H9 (cell line): ENCODE results near the gene KRTAP4-8. TPM values are rescaled to one million over a fixed set of nuclear protein-coding genes. Genes with fewer than 3 reads are reported as not detected.

ENCODE experiments used
- DNase-seq: peaks from one replicate; pipeline ENCODE4 v3.0.0-alpha.2; 2017
- H2AFZ ChIP-seq: one replicate; pipeline ENCODE4 v1.6.1; 2013; ENCODE audit warnings: mild to moderate bottlenecking, low read length, control low read depth, moderate library complexity
- H2AK5ac ChIP-seq: 2 replicates; pipeline ENCODE4 v1.6.1; 2013; ENCODE audit warnings: low read length, control low read depth, mixed read lengths; ENCODE audit not compliant: insufficient read length
- H2BK120ac ChIP-seq: one replicate; pipeline ENCODE4 v1.6.1; 2013; ENCODE audit warnings: low read depth, mild to moderate bottlenecking, low read length, control low read depth, inconsistent platforms; ENCODE audit not compliant: poor library complexity, severe bottlenecking
- H2BK12ac ChIP-seq: 2 replicates; pipeline ENCODE4 v1.6.1; 2013; ENCODE audit warnings: low read length, control low read depth, mixed read lengths, low read depth; ENCODE audit not compliant: insufficient read length
- H2BK15ac ChIP-seq: 2 replicates; pipeline ENCODE4 v1.6.1; 2013; ENCODE audit warnings: low read depth, low read length, control low read depth
- H2BK20ac ChIP-seq: one replicate; pipeline ENCODE4 v1.6.1; 2013; ENCODE audit warnings: low read depth, mild to moderate bottlenecking, low read length, control low read depth, inconsistent platforms; ENCODE audit not compliant: poor library complexity, severe bottlenecking
- H2BK5ac ChIP-seq: 2 replicates; pipeline ENCODE4 v1.6.1; 2013; ENCODE audit warnings: low read length, control low read depth, mixed read lengths; ENCODE audit not compliant: insufficient read length
- H3K14ac ChIP-seq: 2 replicates; pipeline ENCODE4 v1.6.1; 2013; ENCODE audit warnings: low read length, control low read depth; ENCODE audit not compliant: insufficient read depth
- H3K18ac ChIP-seq: 2 replicates; pipeline ENCODE4 v1.6.1; 2013; ENCODE audit warnings: low read depth, mild to moderate bottlenecking, mixed read lengths, low read length, control low read depth; ENCODE audit not compliant: insufficient read length
- H3K23ac ChIP-seq: 2 replicates; pipeline ENCODE4 v1.6.1; 2013; ENCODE audit warnings: low read length, control low read depth, mixed read lengths, low read depth; ENCODE audit not compliant: insufficient read length
- H3K23me2 ChIP-seq: 2 replicates; pipeline ENCODE4 v1.6.1; 2013; ENCODE audit warnings: low read depth, mild to moderate bottlenecking, mixed read lengths, low read length, control low read depth; ENCODE audit not compliant: insufficient read length, poor library complexity, severe bottlenecking
- H3K27ac ChIP-seq: 2 replicates; pipeline ENCODE4 v1.5.1; 2013; ENCODE audit warnings: low read length, control low read depth, mixed read lengths, low read depth; ENCODE audit not compliant: insufficient read length
- H3K27me3 ChIP-seq: 2 replicates; pipeline ENCODE4 v1.6.1; 2013; ENCODE audit warnings: low read length, control low read depth, inconsistent platforms; ENCODE audit not compliant: insufficient read depth
- H3K4ac ChIP-seq: 2 replicates; pipeline ENCODE4 v1.6.1; 2013; ENCODE audit warnings: low read depth, mild to moderate bottlenecking, control low read depth, inconsistent platforms, low read length, moderate library complexity
- H3K4me1 ChIP-seq: 2 replicates; pipeline ENCODE4 v1.6.1; 2013; ENCODE audit warnings: low read length, control low read depth, inconsistent platforms; ENCODE audit not compliant: insufficient read depth
- H3K4me2 ChIP-seq: 2 replicates; pipeline ENCODE4 v1.6.1; 2013; ENCODE audit warnings: low read length, control low read depth, mixed read lengths; ENCODE audit not compliant: insufficient read length, insufficient read depth
- H3K56ac ChIP-seq: 2 replicates; pipeline ENCODE4 v1.6.1; 2013; ENCODE audit warnings: low read depth, mild to moderate bottlenecking, mixed read lengths, low read length, control low read depth; ENCODE audit not compliant: insufficient read length
- H3K79me1 ChIP-seq: 2 replicates; pipeline ENCODE4 v1.6.1; 2013; ENCODE audit warnings: low read depth, mild to moderate bottlenecking, moderate library complexity, low read length, control low read depth, inconsistent platforms; ENCODE audit not compliant: insufficient read depth, poor library complexity, severe bottlenecking
- H3K79me2 ChIP-seq: 2 replicates; pipeline ENCODE4 v1.6.1; 2013; ENCODE audit warnings: low read length, control low read depth, inconsistent platforms; ENCODE audit not compliant: insufficient read depth
- H3K9ac ChIP-seq: 2 replicates; pipeline ENCODE4 v1.6.1; 2013; ENCODE audit warnings: low read length, control low read depth, mixed read lengths; ENCODE audit not compliant: insufficient read length; ENCODE audit errors: extremely low read depth
- H3K9me3 ChIP-seq: one replicate; pipeline ENCODE4 v1.6.1; 2013; ENCODE audit warnings: low read depth, low read length, inconsistent platforms; ENCODE audit not compliant: control insufficient read depth
- H3T11ph ChIP-seq: one replicate; pipeline ENCODE4 v1.6.1; 2013; ENCODE audit warnings: mild to moderate bottlenecking, low read length, control low read depth, inconsistent platforms
- H4K20me1 ChIP-seq: one replicate; pipeline ENCODE4 v1.6.1; 2013; ENCODE audit not compliant: control insufficient read depth, insufficient read length, insufficient read depth
- H4K5ac ChIP-seq: 2 replicates; pipeline ENCODE4 v1.6.1; 2013; ENCODE audit warnings: low read depth, mild to moderate bottlenecking, mixed read lengths, low read length, control low read depth; ENCODE audit not compliant: insufficient read length
- H4K8ac ChIP-seq: replicated peaks from 2 replicates; pipeline ENCODE4 v1.6.1; 2013; ENCODE audit warnings: low read length, control low read depth, mixed read lengths, low read depth; ENCODE audit not compliant: insufficient read length
- H4K91ac ChIP-seq: 2 replicates; pipeline ENCODE4 v1.6.1; 2013; ENCODE audit warnings: low read depth, mild to moderate bottlenecking, moderate library complexity, mixed read lengths, low read length, control low read depth; ENCODE audit not compliant: insufficient read length
- H3K27ac Mint-ChIP-seq, 3 experiments: 2 replicates in 2 of 3; 3 replicates in 1 of 3; pipeline ENCODE4 v1.8.0; 2020 to 2021; ENCODE audit warnings: mixed read lengths in 3 of 3, mild to moderate bottlenecking in 1 of 3, moderate library complexity in 1 of 3
- H3K27me3 Mint-ChIP-seq: 2 replicates; pipeline ENCODE4 v1.8.0; 2021; ENCODE audit warnings: low read depth, mild to moderate bottlenecking, moderate library complexity, mixed read lengths
- H3K36me3 Mint-ChIP-seq, 3 experiments: 2 replicates in 2 of 3; 3 replicates in 1 of 3; pipeline ENCODE4 v1.8.0; 2020 to 2021; ENCODE audit warnings: low read depth in 3 of 3, mixed read lengths in 3 of 3; ENCODE audit not compliant: insufficient read depth in 1 of 3
- H3K4me1 Mint-ChIP-seq, 2 experiments: 2 replicates each; pipeline ENCODE4 v1.8.0; 2020; ENCODE audit warnings: mixed read lengths in 2 of 2
- H3K4me3 Mint-ChIP-seq, 2 experiments: 2 replicates in 1 of 2; 3 replicates in 1 of 2; pipeline ENCODE4 v1.8.0; 2020 to 2021; ENCODE audit warnings: mild to moderate bottlenecking in 2 of 2, mixed read lengths in 2 of 2, moderate library complexity in 1 of 2
- H3K9me3 Mint-ChIP-seq, 2 experiments: 2 replicates in 1 of 2; 3 replicates in 1 of 2; pipeline ENCODE4 v1.8.0; 2020; ENCODE audit warnings: mild to moderate bottlenecking in 2 of 2, mixed read lengths in 2 of 2, moderate library complexity in 1 of 2
- WGBS: extraction: QIAGEN DNeasy Blood & Tissue Kit; methylation state at CpG from one replicate; pipeline ENCODE4 v1.1.7; 2013; ENCODE audit warnings: missing lambda C conversion rate, low lambda C conversion rate, mixed read lengths; ENCODE audit not compliant: insufficient read length; ENCODE audit errors: extremely low coverage; 5-methylcytosine and 5-hydroxymethylcytosine counted together
- total RNA-seq: library from RNA; stranded (reverse); gene quantifications from 2 replicates; pipeline ENCODE4 v1.2.1, GENCODE V29; 2021
- TF ChIP-seq, protein P1 (sequence below): fragments of 200-600 bp; sonication (generic); conservative IDR thresholded peaks from 3 replicates; pipeline ENCODE4 v1.8.0; 2021; ENCODE audit warnings: antibody characterized with exemption, mild to moderate bottlenecking

The KRTAP4-8 gene
- total RNA-seq, 1 experiment from 2014 or later: not detected

DNA sequence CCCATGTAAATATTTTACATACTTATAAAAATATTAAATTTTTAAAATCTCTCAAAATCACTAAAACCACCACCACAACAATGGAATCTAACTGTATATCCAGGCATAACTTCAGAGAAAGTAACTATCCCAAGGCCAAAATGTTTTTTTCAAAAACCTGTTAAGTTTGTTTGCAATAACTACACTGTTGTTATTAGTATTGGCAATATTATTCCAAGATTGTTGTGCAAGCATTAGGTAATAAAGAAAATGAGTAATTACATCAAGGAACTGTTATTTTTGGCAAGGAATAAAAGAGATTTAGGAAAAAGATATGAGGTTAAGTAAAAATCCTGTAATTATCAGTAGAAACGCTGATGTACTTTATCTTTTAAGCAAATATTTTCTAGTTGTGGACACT is 29.4 kb upstream of the KRTAP4-8 start:
- Mint-ChIP-seq H3K27ac (no peak overlapping the region), H3K4me1 (peaks cover 5% of the 10 kb centered on the region in 2 experiments), H3K4me3 (no peak overlapping the region), H3K27me3 (no peaks in the 10 kb centered on the region; the same call in 1 of the 2 replicates), H3K9me3 (peaks cover 4 to 9% of the 10 kb centered on the region in 2 experiments; a peak in 4 of 5 replicates), H3K36me3 (peaks cover 0 to 2% (median 0%) of the 10 kb centered on the region in 3 experiments; a peak in 2 of 7 replicates)
- WGBS: no CpG with 5 or more reads among the region's 1 CpG
- Histone ChIP-seq H2BK12ac (no peak overlapping the region), H2AFZ (no peak overlapping the region), H2BK20ac (no peak overlapping the region), H2BK120ac (no peak overlapping the region), H2BK5ac (no peak overlapping the region), H3K23me2 (no peaks in the 10 kb centered on the region), H3K18ac (no peak overlapping the region), H4K8ac (no peak overlapping the region), H3K27me3 (no peaks in the 10 kb centered on the region), H3K56ac (no peak overlapping the region), H2AK5ac (no peak overlapping the region), H3T11ph (no peak overlapping the region), H3K9me3 (no peaks in the 10 kb centered on the region), H3K4me2 (no peak overlapping the region), H3K27ac (no peak overlapping the region), H3K4ac (no peak overlapping the region), H3K23ac (no peak overlapping the region), H2BK15ac (no peak overlapping the region), H3K79me1 (no peaks in the 10 kb centered on the region), H3K14ac (no peak overlapping the region), H3K9ac (no peak overlapping the region), H3K79me2 (no peaks in the 10 kb centered on the region), H4K91ac (no peak overlapping the region), H4K20me1 (no peaks in the 10 kb centered on the region), H4K5ac (no peak overlapping the region), H3K4me1 (no peaks in the 10 kb centered on the region)
- no peak for DNase-seq
- TF ChIP-seq, protein P1, sequence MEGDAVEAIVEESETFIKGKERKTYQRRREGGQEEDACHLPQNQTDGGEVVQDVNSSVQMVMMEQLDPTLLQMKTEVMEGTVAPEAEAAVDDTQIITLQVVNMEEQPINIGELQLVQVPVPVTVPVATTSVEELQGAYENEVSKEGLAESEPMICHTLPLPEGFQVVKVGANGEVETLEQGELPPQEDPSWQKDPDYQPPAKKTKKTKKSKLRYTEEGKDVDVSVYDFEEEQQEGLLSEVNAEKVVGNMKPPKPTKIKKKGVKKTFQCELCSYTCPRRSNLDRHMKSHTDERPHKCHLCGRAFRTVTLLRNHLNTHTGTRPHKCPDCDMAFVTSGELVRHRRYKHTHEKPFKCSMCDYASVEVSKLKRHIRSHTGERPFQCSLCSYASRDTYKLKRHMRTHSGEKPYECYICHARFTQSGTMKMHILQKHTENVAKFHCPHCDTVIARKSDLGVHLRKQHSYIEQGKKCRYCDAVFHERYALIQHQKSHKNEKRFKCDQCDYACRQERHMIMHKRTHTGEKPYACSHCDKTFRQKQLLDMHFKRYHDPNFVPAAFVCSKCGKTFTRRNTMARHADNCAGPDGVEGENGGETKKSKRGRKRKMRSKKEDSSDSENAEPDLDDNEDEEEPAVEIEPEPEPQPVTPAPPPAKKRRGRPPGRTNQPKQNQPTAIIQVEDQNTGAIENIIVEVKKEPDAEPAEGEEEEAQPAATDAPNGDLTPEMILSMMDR: no peak
